ENCODE data around the gene RAP1B. TPM values are rescaled to one million over a fixed set of nuclear protein-coding genes. Genes with fewer than 3 reads are reported as not detected.

RAP1B gene
- total RNA-seq, 2 donors from 2014 or later: 73.1 to 74.6 TPM

DNA sequence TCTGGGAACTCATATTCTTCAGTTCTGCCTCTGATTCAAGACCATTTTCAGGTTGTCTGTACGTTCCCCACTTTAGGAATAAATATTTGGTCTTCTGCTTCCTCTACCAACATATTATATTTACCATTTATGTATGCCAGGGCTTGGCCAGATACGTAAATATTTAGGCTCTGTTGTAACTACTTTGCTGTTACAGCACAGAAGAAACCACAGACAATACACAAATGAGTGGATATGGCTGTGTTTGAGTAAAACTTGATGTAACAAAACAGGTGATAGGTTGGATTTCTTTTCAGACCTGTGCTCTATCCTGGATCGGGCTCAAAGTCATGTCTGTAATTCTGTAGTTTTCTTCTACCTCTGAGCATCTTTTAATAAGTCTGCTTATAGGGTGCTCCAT lies 37.5 kb downstream of the RAP1B start:
- H3K27me3 ChIP-seq: no peaks in the 10 kb centered on the region
- H3K27ac ChIP-seq: no peak overlapping the region
- no peak overlapping the region for H3K4me3 ChIP-seq
- no peaks in the 10 kb centered on the region for H3K9me3 ChIP-seq
- TF ChIP-seq, protein P1, sequence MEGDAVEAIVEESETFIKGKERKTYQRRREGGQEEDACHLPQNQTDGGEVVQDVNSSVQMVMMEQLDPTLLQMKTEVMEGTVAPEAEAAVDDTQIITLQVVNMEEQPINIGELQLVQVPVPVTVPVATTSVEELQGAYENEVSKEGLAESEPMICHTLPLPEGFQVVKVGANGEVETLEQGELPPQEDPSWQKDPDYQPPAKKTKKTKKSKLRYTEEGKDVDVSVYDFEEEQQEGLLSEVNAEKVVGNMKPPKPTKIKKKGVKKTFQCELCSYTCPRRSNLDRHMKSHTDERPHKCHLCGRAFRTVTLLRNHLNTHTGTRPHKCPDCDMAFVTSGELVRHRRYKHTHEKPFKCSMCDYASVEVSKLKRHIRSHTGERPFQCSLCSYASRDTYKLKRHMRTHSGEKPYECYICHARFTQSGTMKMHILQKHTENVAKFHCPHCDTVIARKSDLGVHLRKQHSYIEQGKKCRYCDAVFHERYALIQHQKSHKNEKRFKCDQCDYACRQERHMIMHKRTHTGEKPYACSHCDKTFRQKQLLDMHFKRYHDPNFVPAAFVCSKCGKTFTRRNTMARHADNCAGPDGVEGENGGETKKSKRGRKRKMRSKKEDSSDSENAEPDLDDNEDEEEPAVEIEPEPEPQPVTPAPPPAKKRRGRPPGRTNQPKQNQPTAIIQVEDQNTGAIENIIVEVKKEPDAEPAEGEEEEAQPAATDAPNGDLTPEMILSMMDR (IDR thresholded peaks at IDR 0.05): no peak
- no peak for DNase-seq (ENCODE audit: low spot score)
- H3K4me1 ChIP-seq: peaks cover 0 to 14% of the 10 kb centered on the region in 2 donors
- peaks cover 38% of the 10 kb centered on the region for H3K36me3 ChIP-seq

DNA sequence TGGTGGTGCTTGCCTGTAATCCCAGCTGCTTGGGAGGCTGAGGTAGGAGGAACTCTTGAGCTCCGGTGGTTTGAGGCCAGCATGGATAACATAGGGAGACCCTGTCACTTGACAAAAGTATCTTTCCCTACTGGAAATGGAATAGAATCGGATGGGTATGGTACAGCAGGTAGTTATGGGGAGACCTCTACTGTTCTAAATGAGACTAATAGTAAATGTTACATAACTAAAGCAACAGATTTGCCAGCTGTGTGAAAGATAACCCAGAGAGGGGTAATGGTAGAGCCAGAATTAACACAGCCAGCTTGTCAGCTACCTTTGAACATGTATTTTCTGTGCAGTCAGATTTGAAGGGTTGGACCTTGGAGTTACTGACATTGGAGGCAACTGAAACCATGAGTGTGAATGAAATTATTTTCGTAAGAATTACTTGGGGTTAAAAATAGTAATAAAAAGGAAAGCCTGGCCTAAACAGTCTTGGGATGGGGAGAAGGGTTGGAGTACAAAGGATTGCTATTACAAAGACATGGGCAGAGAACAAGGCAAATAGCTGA lies 54.4 kb downstream of the RAP1B start:
- TF ChIP-seq, protein P1 (IDR thresholded peaks at IDR 0.05): peak in 1 of 2 donors; percentile 34
- H3K27ac ChIP-seq: no peak overlapping the region
- H3K36me3 ChIP-seq: no peaks in the 10 kb centered on the region
- no peak overlapping the region for H3K4me3 ChIP-seq
- H3K27me3 ChIP-seq: no peaks in the 10 kb centered on the region
- no peaks in the 10 kb centered on the region for H3K9me3 ChIP-seq
- DNase-seq (ENCODE audit: low spot score): no peak
- peaks cover 0 to 12% of the 10 kb centered on the region in 2 donors for H3K4me1 ChIP-seq

DNA sequence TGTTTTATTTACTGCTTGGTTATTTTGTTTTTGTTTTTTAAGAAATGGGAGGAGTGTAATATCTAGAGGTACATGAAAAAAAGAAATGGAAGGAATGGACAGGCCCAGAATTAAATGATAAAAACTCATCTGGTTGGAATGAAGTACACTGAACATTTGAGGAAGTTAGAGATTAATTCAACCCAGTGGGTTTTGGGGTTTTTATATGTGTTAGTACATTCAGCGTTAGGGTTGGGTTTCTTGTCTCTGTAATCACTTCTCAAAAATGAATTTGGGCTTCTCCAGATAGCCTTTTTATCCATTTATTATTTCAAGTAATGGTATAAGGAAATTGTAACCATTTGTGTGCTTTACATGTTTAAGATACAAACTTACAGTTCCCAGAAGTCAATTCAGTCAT lies 56.6 kb downstream of the RAP1B start:
- Histone ChIP-seq H3K9me3 (no peaks in the 10 kb centered on the region), H3K27ac (no peak overlapping the region), H3K4me1 (peaks cover 0 to 12% of the 10 kb centered on the region in 2 donors), H3K36me3 (no peaks in the 10 kb centered on the region), H3K4me3 (no peak overlapping the region), H3K27me3 (no peaks in the 10 kb centered on the region)
- no peak for DNase-seq (ENCODE audit: low spot score)
- TF ChIP-seq, protein P1 (IDR thresholded peaks at IDR 0.05): no peak

DNA sequence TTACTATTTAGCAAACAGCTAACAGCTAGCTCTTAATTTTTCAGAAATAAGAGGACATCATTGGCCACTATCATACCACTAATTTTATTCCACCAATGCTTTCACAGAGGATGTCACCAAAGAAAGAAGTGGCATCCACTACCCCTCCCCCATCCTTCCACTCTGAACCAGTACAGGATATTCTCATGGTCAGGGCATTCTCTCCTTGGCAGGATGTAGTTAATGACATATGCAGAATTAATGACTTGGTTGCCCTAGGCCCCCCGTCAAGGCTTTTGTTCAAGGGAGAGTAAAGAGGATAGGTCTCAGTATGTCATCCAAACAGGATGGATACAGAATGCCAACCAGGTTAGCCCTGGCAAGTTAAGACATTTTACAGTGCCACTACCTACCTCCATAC lies 57.2 kb downstream of the RAP1B start:
- H3K4me1 ChIP-seq: peaks cover 0 to 12% of the 10 kb centered on the region in 2 donors
- TF ChIP-seq, protein P1 (IDR thresholded peaks at IDR 0.05): no peak
- no peak overlapping the region for H3K4me3 ChIP-seq
- H3K27ac ChIP-seq: no peak overlapping the region
- H3K27me3 ChIP-seq: no peaks in the 10 kb centered on the region
- H3K9me3 ChIP-seq: no peaks in the 10 kb centered on the region
- H3K36me3 ChIP-seq: no peaks in the 10 kb centered on the region
- no peak for DNase-seq (ENCODE audit: low spot score)

DNA sequence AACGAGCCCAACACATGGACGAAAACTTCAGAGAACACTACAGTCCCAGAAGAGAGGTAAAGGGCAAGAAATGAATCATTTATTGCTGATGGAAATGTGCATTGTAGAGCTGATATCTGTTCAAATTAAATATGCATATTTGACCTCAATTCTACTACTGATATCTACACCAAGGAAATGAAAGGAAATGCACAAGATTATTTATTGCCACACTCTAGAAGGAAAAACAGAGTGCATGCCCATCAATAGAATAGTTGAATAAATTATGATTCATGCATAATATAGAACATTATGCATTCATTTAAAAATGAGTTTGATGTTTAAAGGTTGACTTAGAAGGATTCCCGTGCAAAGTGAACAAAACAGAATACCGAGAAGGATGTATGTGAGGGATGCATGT lies 60.5 kb downstream of the RAP1B start:
- TF ChIP-seq, protein P1 (IDR thresholded peaks at IDR 0.05): no peak
- H3K27ac ChIP-seq: no peak overlapping the region
- no peak overlapping the region for H3K4me3 ChIP-seq
- no peaks in the 10 kb centered on the region for H3K27me3 ChIP-seq
- no peaks in the 10 kb centered on the region for H3K36me3 ChIP-seq
- no peak for DNase-seq (ENCODE audit: low spot score)
- H3K4me1 ChIP-seq: no peaks in the 10 kb centered on the region
- H3K9me3 ChIP-seq: no peaks in the 10 kb centered on the region

DNA sequence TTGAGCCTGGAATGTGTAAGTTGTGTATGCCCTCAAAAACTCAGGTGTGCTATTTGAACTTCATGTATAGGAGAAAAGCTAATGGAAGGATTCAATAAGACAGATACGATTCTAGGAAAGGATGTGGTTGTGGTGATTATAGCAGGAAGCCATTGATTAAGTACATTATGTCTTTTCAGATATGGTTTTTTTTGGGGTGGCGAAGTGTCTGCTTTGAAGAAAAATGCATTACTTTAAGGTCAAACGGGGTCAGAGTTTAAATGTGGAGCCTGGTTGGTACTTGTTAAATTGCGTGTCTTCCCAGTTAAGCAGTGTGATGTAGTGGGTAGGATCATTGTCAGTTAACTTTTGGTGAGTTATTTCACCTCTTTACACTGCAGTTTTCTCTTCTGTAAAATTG lies 63.1 kb downstream of the RAP1B start:
- no peak overlapping the region for H3K4me3 ChIP-seq
- H3K27me3 ChIP-seq: no peaks in the 10 kb centered on the region
- no peak for DNase-seq (ENCODE audit: low spot score)
- H3K27ac ChIP-seq: no peak overlapping the region
- H3K4me1 ChIP-seq: no peaks in the 10 kb centered on the region
- TF ChIP-seq, protein P1 (IDR thresholded peaks at IDR 0.05): no peak
- no peaks in the 10 kb centered on the region for H3K36me3 ChIP-seq
- no peaks in the 10 kb centered on the region for H3K9me3 ChIP-seq

Measured in right atrium auricular region (tissue), 2 donors.